ENCODE results near the gene MAPRE2. TPM values are rescaled to one million over a fixed set of nuclear protein-coding genes. Genes with fewer than 3 reads are reported as not detected.
A peak's percentile ranks its signal among the peaks of the same experiment; 100 is the strongest.

The MAPRE2 gene
- total RNA-seq, 1 donor from 2014 or later: 22.4 TPM

DNA sequence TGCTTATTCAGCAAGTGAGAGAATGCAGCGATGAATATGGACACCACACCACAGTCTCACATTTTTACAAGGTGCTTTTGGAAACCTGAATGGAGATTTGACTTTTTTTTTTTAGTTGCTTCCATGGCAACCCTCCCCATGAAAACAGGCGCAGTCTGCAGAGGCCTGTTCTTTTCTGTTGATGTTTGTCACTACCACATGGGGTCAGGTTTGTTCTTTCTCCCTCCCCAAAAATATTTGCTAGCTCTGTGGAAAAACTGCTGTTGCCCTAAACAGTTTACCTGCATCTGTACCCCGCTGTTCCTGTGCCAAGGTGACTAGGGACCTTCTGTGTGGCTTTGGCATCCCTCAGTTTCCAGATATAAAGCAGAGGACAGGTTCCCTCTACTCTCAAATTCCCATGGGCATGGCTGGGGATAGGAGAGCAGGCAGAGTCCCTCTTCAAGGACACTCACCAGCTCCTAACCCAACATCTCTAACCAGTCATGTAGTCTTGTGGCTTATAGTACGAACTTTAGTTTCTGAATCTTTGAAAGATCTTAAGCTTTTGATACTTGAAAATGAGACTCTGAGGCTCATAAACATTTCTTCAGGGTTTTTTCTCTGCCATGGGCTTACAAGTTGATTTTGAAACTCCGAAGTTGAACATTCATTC, 14.7 kb upstream of the MAPRE2 start:
- TF ChIP-seq, protein P1, sequence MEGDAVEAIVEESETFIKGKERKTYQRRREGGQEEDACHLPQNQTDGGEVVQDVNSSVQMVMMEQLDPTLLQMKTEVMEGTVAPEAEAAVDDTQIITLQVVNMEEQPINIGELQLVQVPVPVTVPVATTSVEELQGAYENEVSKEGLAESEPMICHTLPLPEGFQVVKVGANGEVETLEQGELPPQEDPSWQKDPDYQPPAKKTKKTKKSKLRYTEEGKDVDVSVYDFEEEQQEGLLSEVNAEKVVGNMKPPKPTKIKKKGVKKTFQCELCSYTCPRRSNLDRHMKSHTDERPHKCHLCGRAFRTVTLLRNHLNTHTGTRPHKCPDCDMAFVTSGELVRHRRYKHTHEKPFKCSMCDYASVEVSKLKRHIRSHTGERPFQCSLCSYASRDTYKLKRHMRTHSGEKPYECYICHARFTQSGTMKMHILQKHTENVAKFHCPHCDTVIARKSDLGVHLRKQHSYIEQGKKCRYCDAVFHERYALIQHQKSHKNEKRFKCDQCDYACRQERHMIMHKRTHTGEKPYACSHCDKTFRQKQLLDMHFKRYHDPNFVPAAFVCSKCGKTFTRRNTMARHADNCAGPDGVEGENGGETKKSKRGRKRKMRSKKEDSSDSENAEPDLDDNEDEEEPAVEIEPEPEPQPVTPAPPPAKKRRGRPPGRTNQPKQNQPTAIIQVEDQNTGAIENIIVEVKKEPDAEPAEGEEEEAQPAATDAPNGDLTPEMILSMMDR (IDR thresholded peaks at IDR 0.05): no peak
- Histone ChIP-seq H3K4me3 (no peak overlapping the region), H3K27me3 (no peaks in the 10 kb centered on the region), H3K4me1 (peaks cover 4 to 6% of the 10 kb centered on the region in 2 donors), H3K27ac (no peak overlapping the region), H3K9me3 (no peaks in the 10 kb centered on the region), H3K36me3 (no peaks in the 10 kb centered on the region)
- DNase-seq (ENCODE audit: low spot score in 2 of 2): no peak
- intact Hi-C loops (cut with DNase I): loop anchor here (5.0 kb wide), 1 partner anchor 216 kb away; the partner anchor contains the start of gene ZNF397

DNA sequence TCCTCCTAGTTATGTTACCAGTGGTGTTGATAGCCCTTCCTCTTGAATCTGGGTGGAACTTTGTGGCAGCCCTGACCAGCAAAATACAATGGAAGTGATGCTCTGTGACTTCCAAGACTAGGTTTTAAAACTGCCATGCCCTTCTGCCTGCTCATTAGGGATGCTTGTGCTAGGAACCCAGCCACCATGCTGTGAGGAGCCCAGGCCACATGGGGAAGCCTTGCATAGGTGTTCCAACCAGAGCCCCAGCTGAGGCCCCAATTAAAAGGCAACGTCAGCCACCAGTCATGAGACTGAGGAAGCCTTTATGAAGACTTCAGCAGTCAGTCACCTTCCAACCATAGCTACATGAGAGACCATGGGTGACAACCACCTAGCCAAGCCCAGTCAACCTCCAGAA, 14.0 kb upstream of the MAPRE2 start:
- Histone ChIP-seq H3K9me3 (no peaks in the 10 kb centered on the region), H3K4me3 (no peak overlapping the region), H3K27me3 (no peaks in the 10 kb centered on the region), H3K4me1 (peaks cover 4 to 6% of the 10 kb centered on the region in 2 donors), H3K27ac (no peak overlapping the region), H3K36me3 (no peaks in the 10 kb centered on the region)
- intact Hi-C loops (cut with DNase I): loop anchor here (5.0 kb wide), 1 partner anchor 215 kb away; the partner anchor contains the start of gene ZNF397
- DNase-seq (ENCODE audit: low spot score in 2 of 2): no peak
- TF ChIP-seq, protein P1 (IDR thresholded peaks at IDR 0.05): no peak

DNA sequence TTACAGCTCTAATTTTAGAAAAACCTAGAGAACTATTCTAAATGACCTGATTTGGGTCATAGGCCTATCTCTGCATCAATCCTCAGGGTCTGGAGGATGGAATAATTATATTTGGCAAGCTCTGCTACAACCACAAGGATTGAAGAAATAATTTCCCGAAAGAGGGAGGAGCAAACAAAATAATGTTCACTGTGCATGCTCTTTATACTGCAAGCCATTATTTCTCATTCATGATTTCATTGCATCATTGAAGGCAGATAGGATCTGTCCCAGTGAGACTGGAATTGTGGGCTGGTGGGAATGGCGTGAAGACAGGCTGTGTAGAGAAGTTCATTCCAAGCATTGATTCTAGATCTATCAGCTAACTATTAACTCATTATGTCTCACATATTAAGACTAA, 12.7 kb upstream of the MAPRE2 start:
- no peak overlapping the region for H3K27ac ChIP-seq
- H3K4me1 ChIP-seq: peaks cover 4 to 6% of the 10 kb centered on the region in 2 donors
- TF ChIP-seq, protein P1 (IDR thresholded peaks at IDR 0.05): no peak
- H3K36me3 ChIP-seq: no peaks in the 10 kb centered on the region
- H3K4me3 ChIP-seq: no peak overlapping the region
- DNase-seq (ENCODE audit: low spot score in 2 of 2): no peak
- H3K27me3 ChIP-seq: no peaks in the 10 kb centered on the region
- intact Hi-C loops (cut with DNase I): loop anchor here (5.0 kb wide), 1 partner anchor 214 kb away; the partner anchor contains the start of gene ZNF397
- no peaks in the 10 kb centered on the region for H3K9me3 ChIP-seq

DNA sequence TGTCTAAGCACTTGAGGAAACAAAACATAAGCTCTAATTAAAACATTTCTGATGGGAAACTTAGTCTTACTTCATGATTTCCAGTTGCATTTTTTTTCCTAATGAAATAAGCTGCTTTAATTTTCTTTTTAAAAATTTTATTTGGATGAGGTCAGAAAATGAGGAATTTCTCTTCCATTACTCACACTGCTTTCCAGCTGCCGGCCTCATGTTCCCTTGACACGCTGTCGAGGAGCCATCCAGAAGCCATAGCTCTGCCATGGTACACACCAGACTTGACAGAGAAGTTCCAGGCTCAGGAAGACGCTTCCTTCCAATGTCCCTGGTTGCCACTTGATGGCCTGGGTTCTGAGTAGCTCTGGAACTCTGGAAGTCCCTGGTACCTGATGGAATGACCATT, 12.1 kb upstream of the MAPRE2 start:
- intact Hi-C loops (cut with DNase I): loop anchor here (5.0 kb wide), 1 partner anchor 213 kb away; the partner anchor contains the start of gene ZNF397
- TF ChIP-seq, protein P1 (IDR thresholded peaks at IDR 0.05): no peak
- no peaks in the 10 kb centered on the region for H3K36me3 ChIP-seq
- H3K4me1 ChIP-seq: peaks cover 4 to 6% of the 10 kb centered on the region in 2 donors
- H3K27ac ChIP-seq: peak overlapping the region in 1 of 2 donors; percentile 12
- no peaks in the 10 kb centered on the region for H3K27me3 ChIP-seq
- peak overlapping the region; percentile 36 to 42 for H3K4me3 ChIP-seq
- no peaks in the 10 kb centered on the region for H3K9me3 ChIP-seq
- DNase-seq (ENCODE audit: low spot score in 2 of 2): peak in 1 of 2 donors; percentile 70

DNA sequence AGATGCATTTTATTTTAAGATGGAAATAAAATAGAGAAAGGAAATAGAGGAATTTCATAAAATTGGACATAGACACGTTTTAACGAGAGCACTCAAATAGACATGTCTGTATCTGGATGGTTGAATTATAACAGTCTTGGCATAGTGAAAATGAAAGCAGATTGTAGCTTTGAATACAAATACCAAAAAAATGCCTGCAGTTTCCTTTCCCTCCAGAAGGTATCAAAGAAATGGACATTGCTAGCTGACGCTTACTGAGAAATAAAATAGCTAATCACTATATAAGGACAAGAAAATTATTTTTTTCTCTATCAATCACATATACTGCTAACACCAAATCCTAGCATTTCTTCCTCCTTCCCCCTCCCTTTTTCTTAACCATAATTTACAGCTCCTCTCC, 11.4 kb upstream of the MAPRE2 start:
- Histone ChIP-seq H3K27me3 (no peaks in the 10 kb centered on the region), H3K36me3 (no peaks in the 10 kb centered on the region), H3K9me3 (no peaks in the 10 kb centered on the region), H3K4me1 (peaks cover 4 to 6% of the 10 kb centered on the region in 2 donors), H3K4me3 (peak overlapping the region; percentile 36 to 42), H3K27ac (peak overlapping the region in 1 of 2 donors; percentile 12)
- intact Hi-C loops (cut with DNase I): loop anchor here (5.0 kb wide), 1 partner anchor 213 kb away; the partner anchor contains the start of gene ZNF397
- TF ChIP-seq, protein P1 (IDR thresholded peaks at IDR 0.05): no peak
- DNase-seq (ENCODE audit: low spot score in 2 of 2): no peak
